SJCRH30 (cell line): ENCODE results near the gene CSNK1E. TPM values are rescaled to one million over a fixed set of nuclear protein-coding genes. Genes with fewer than 3 reads are reported as not detected.

Experiments used
- DNase-seq, 2 experiments: peaks; one replicate each; pipeline ENCODE4 v3.0.0-alpha.2; 2015 to 2020
- H3K27ac ChIP-seq: fragments of 250-450 bp; sonication (Bioruptor Pico); 2 replicates; pipeline ENCODE4 v1.5.1; 2020; ENCODE audit warnings: mild to moderate bottlenecking, moderate library complexity
- H3K27me3 ChIP-seq: fragments of 250-450 bp; sonication (Bioruptor Pico); 2 replicates; pipeline ENCODE4 v1.5.1; 2020; ENCODE audit warnings: mild to moderate bottlenecking, moderate library complexity
- H3K36me3 ChIP-seq: fragments of 250-450 bp; sonication (Bioruptor Pico); 2 replicates; pipeline ENCODE4 v1.5.1; 2020; ENCODE audit warnings: mild to moderate bottlenecking, moderate library complexity
- H3K4me1 ChIP-seq: fragments of 250-450 bp; sonication (Bioruptor Pico); 2 replicates; pipeline ENCODE4 v1.5.1; 2020; ENCODE audit warnings: mild to moderate bottlenecking, moderate library complexity
- H3K4me3 ChIP-seq: fragments of 250-450 bp; sonication (Bioruptor Pico); 2 replicates; pipeline ENCODE4 v1.5.1; 2020; ENCODE audit warnings: mild to moderate bottlenecking, moderate library complexity
- H3K9me3 ChIP-seq: fragments of 250-450 bp; sonication (Bioruptor Pico); replicated peaks from 2 replicates; pipeline ENCODE4 v1.5.1; 2020; ENCODE audit warnings: mild to moderate bottlenecking, moderate library complexity
- total RNA-seq: library from RNA; depleted of rRNA; stranded (reverse); fragments of >200 nt; shearing (Covaris generic); gene quantifications from 2 replicates; pipeline ENCODE4 v1.2.3, GENCODE V29; 2014

CSNK1E gene
- total RNA-seq, 1 experiment from 2014 or later: 143 TPM

DNA sequence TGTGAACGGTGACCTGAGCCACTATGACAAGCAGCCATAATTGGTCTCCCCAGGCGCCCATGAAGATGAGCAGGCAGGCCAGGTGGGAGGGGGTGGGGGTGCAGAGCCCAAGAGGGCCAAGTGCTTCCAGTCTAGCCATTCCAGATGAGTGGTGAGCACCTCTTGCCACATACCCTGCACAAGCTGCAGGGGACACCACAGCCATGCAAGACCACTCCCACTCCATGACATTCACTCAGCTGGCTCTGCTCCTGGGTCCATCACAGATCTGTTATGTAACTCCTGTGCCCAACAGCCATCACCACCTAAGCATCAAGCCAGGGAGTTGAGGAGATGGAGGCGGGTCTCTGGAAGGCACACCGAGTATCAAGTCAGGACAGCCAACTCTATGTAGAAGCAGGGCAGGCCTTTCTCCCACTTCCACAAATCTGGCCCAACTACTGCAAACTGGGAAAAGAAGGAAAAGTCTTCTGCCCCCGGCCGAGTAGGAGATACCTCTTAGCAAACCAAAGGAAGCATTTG, 52.9 kb downstream of the CSNK1E start:
- Histone ChIP-seq H3K27me3 (no peaks in the 10 kb centered on the region), H3K4me3 (no peak overlapping the region), H3K9me3 (no peaks in the 10 kb centered on the region), H3K4me1 (peaks cover 16% of the 10 kb centered on the region), H3K27ac (no peak overlapping the region), H3K36me3 (no peaks in the 10 kb centered on the region)
- no peak for DNase-seq

DNA sequence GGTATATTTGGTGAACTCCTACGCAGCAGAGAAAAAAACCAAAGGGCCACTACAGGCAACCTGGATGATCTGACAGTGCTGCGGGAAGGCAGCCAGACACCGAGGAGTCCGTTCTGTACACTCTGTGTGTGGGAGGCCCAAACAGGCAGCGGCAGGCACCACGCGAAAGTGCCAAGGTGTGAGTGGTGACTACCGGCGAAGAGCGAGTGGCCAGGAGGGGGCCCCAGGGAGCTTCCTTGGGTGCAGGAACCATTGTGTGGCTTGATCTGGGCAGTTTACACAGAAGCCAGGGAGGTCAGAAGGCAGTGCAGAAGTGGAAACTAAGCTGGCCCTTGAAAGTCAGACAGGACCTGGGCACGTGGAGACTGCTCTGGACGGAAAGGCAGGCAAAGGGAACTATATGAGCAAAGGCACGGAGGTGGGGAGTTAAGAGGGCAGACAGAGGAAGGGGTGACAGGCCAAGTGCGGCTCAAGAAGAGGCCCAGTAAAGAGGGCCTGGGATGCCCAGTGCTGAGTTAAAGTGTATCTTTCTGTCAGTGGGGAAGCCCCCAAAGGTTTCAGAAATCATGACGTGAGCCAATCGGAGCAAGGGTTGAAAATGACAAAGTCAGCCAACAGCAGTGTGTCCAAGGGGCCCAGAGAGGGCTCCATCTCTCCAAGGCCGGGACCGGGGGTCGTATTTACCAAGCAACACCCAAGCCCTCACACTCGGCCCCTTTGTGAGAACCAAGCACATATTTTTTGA, 55.0 kb downstream of the CSNK1E start:
- Histone ChIP-seq H3K36me3 (no peaks in the 10 kb centered on the region), H3K27ac (no peak overlapping the region), H3K4me1 (peaks cover 16% of the 10 kb centered on the region)

DNA sequence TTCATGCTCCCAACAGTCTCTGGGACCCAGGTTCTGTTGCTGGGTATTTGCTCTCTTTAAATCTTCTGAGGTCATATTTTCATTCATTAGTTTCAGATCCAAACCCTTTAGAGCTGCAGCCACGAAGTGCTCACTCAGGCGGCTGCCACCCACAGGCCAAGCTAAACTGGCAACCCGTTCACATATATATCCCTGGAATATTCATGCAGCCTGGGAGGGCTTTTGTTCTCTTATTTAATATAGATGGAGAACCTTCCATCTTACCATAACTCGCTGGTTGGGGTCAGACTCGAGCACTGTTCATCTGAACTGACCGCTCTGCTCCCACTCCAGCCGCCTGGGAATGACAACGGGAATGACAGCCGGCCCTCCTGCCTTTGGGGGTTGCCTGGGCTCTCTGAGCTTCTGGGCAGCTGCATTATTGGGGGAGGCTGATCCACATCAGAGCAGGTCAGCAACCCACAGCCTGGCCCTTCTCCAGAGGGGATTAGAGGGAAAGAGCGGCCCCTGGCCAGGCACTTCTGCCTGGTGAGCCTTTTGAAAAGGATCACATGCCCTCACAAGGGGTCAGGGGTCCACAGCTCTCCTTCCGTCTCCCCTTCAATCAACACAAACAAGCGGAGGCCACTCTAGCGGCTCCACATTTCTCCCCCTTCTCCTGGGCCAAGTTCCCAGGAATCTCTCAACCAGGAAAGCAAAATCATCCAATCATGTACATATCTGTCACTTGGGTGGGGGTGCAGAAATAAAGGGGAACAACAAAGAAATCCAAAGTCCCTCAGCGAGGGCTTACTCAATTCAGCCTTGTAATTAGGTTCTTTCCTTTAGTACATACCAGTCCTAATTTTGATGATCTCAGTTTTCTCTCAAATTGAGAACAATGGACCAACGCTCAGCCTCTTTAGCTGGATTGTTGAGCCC, 56.2 kb downstream of the CSNK1E start:
- peak overlapping the region; percentile 15; the same call in 1 of the 2 replicates for H3K4me3 ChIP-seq
- H3K27me3 ChIP-seq: no peaks in the 10 kb centered on the region
- DNase-seq: peak; percentile 78 to 81
- H3K4me1 ChIP-seq: peaks cover 16% of the 10 kb centered on the region
- peak overlapping the region; percentile 51 for H3K27ac ChIP-seq
- no peaks in the 10 kb centered on the region for H3K9me3 ChIP-seq
- H3K36me3 ChIP-seq: no peaks in the 10 kb centered on the region

More for the DNA sequence above, 55.0 kb downstream of the CSNK1E start:
- H3K4me3 ChIP-seq: no peak overlapping the region
- no peaks in the 10 kb centered on the region for H3K27me3 ChIP-seq
- peak in 1 of 2 experiments; percentile 32 for DNase-seq
- H3K9me3 ChIP-seq: no peaks in the 10 kb centered on the region

DNA sequence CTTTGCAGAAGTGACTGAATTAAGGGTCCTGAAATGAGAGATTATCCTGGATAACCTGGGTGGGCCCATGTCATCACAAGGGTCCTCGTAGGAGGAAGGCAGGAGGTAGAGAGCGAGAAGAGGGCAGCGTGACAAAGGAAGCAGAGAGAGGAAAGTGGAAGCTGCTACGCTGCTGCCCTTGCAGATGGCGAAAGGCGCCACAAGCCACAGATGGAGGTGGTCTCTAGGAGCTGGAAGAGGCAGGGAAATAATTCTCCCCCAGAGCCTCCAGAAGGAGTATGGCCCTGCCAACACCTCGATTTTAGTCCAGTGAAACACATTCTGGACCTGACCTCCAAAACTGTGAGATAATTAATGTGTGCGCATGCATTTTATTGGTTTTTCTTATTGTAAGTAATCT, 57.9 kb downstream of the CSNK1E start:
- DNase-seq: no peak
- Histone ChIP-seq H3K27ac (no peak overlapping the region), H3K4me1 (peaks cover 16% of the 10 kb centered on the region), H3K4me3 (no peak overlapping the region), H3K36me3 (no peaks in the 10 kb centered on the region), H3K27me3 (no peaks in the 10 kb centered on the region), H3K9me3 (no peaks in the 10 kb centered on the region)

DNA sequence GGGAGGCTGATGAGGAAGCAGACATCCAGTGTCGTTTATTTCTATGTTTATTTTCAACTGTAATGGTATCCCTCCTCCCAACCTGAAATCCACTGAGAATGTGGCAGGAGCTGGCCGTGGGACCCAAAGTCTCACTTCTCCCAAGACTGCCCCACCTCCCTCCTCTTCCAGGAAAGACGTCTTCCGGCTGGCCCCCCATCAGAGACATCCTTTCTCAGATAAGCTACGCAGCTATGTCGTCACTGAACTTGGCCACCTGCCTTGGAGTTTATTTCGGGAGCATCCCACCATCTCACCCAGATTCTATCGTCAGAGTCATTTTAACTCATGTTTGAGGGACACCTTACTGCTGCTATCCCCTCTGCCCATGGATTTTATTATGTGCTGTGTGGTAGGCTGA, 58.3 kb downstream of the CSNK1E start:
- Histone ChIP-seq H3K27ac (no peak overlapping the region), H3K27me3 (no peaks in the 10 kb centered on the region), H3K4me3 (no peak overlapping the region), H3K36me3 (no peaks in the 10 kb centered on the region), H3K9me3 (no peaks in the 10 kb centered on the region), H3K4me1 (peaks cover 16% of the 10 kb centered on the region)
- no peak for DNase-seq

DNA sequence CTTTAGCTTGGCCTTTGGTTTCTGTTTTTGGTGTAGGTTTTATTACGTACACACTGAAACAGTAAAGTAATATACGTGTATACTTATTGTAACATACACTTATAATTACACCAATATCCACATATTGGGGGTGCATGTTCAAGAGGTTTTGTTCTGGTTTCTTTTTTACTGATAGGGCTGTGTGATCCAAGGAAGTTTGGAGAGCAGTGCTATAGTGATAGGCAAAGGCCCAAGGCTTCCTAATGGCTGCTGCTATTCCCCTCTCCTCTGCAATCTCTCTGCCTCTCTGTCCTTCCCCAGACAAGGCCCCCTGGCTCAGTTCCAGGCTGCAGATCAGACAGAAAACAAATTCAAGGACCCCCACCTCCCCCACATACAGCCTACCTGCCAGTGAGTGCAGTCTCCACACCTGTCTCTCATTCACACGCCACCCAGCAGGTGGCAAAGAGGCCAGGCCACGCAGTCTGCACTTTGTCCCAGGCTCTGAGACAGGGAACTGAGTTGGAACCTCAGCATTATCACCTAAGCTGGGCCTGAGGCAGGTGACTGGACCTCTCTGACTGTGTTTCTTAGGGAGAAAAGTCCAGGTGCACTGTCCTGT, 59.5 kb downstream of the CSNK1E start:
- H3K36me3 ChIP-seq: no peaks in the 10 kb centered on the region
- H3K27ac ChIP-seq: no peak overlapping the region
- H3K27me3 ChIP-seq: no peaks in the 10 kb centered on the region
- H3K4me1 ChIP-seq: peaks cover 16% of the 10 kb centered on the region
- no peak for DNase-seq
- no peaks in the 10 kb centered on the region for H3K9me3 ChIP-seq
- no peak overlapping the region for H3K4me3 ChIP-seq

DNA sequence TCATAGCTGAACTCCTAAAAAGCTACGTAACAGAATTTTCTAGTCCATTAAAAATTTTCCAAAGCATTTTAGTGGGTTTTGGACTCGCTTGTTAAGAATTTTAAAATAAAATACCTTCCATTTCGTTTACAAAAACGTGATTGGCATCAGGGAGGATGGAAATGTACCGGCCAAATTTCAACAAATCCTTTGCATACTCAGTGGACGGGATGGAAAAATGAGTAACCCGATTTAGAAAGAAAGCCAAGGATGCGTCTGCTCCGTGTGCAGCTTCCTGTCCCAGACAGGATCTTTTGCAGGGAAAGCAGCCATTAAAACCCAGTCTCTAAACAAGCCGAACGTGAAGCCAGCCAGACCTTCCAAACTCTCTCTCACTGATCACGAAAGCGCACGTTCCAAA, 60.1 kb downstream of the CSNK1E start:
- Histone ChIP-seq H3K36me3 (no peaks in the 10 kb centered on the region), H3K4me3 (no peak overlapping the region), H3K4me1 (peaks cover 16% of the 10 kb centered on the region), H3K27ac (no peak overlapping the region), H3K9me3 (no peaks in the 10 kb centered on the region), H3K27me3 (no peaks in the 10 kb centered on the region)
- no peak for DNase-seq

DNA sequence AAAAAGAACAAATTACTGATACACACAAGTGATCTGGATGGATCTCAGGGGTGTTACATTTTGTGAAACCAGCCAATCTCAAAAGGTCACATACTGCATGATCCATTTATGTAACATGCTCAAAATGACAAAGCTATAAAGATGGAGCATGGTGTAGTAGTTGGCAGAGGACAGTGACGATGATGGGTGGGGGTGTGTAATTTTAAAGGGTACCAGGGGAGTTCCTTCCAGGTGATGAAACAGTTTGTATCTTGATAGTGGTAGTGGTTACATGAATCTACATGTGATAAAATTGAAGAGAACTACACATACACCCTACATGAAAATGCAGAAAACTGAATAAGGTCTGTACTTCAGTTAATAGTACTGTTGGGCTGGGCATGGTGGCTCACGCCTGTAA, 61.5 kb downstream of the CSNK1E start:
- Histone ChIP-seq H3K27me3 (no peaks in the 10 kb centered on the region), H3K36me3 (no peaks in the 10 kb centered on the region), H3K4me1 (peaks cover 5% of the 10 kb centered on the region), H3K4me3 (no peak overlapping the region), H3K27ac (no peak overlapping the region), H3K9me3 (no peaks in the 10 kb centered on the region)
- DNase-seq: no peak

DNA sequence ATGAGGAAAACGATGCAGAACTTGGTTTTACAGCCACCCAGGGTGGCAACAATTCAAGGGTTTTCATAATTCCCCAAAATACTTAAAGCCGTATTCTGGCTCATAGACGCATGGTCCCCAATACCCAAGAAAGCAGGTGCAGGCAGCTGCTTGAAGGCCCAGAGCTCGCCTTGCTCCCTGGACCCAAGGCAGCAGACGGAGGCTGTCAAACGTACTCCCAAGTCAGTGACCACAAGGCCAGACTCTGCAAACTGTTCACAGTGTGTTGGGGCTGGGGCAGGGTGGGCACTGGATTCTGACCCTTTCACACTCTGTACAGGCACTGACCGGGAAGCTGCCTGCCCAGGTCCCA, 65.9 kb downstream of the CSNK1E start:
- Histone ChIP-seq H3K36me3 (no peaks in the 10 kb centered on the region; the same call in 1 of the 2 replicates), H3K27me3 (no peaks in the 10 kb centered on the region), H3K9me3 (no peaks in the 10 kb centered on the region), H3K27ac (no peak overlapping the region), H3K4me3 (no peak overlapping the region), H3K4me1 (no peaks in the 10 kb centered on the region)
- DNase-seq: no peak

DNA sequence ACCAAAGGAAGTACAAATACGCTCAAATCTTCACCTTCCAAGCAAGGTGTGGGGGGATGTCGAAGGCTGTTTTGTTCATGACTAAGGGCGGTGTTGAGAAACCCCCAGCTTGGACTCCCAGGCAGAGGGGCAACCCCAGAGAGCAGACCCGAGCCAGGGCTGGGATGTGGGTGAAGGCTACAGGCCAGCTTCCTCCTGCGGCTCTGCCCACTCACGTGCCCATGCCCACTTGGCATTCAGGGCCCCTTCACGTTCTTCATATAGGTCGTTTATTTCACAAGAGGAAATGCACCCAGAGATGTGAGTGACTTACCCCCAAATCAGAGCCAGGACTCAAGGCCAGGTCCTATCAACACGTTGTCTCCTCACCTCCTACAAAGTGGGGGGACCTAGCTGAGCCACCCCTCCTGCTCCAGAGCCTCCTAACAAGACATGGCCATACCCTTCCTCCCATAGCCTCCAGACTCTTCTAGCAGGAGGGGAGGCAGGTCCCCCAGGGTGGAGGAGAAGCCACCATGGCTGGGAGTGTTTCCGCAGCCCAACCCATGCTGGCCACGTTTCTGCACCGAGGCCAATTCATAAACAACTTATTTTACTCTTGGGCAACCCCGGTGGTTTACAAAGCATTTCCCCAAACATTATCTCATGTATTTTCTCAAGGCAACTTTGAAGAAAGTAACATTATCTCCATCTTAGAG, 66.4 kb downstream of the CSNK1E start:
- H3K9me3 ChIP-seq: no peaks in the 10 kb centered on the region
- H3K27ac ChIP-seq: no peak overlapping the region

DNA sequence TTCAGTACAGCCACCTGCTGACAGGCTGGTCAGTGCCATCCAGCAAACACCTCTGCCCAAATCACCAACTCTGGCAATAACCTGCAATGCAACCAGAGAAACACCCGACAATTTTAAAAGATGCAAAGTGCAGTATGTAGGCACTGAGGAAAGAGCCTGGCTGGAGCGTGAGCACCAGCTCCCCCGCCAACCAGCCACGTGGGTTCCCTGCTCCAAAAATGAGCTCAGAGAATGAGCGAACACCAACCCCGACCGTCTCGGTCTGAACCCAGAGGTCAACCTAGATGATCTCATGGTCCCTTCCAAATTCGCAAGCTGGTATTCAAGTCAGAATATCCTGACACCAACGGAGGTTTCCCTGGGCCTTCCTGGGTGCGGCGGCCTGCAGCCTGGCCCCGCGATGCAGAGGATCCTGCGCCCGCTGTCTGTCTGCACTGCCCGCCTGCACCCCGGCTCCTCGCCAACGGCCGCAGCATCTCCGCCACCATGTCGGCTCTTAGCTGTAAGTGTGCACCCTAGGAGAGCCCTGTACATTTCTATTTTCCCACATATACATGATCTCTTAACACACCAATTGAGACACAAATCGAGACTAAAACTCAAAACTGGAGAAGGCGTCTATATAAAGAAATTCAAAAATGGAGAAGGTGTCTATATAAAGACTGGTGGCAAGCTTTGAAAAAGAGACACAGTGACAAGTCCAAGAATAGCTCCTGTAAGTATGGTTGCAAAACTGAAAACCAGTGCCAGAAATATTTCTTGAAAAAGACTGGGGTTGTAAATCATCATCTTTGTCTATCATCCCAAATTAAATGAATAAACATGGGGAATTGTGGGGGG, 67.2 kb downstream of the CSNK1E start:
- Histone ChIP-seq H3K9me3 (no peaks in the 10 kb centered on the region), H3K27me3 (no peaks in the 10 kb centered on the region), H3K36me3 (no peaks in the 10 kb centered on the region; the same call in 1 of the 2 replicates), H3K4me1 (no peaks in the 10 kb centered on the region), H3K27ac (no peak overlapping the region), H3K4me3 (no peak overlapping the region)
- DNase-seq: no peak

More for the DNA sequence above, 66.4 kb downstream of the CSNK1E start:
- Histone ChIP-seq H3K4me1 (no peaks in the 10 kb centered on the region), H3K27me3 (no peaks in the 10 kb centered on the region), H3K36me3 (no peaks in the 10 kb centered on the region; the same call in 1 of the 2 replicates), H3K4me3 (no peak overlapping the region)
- no peak for DNase-seq

DNA sequence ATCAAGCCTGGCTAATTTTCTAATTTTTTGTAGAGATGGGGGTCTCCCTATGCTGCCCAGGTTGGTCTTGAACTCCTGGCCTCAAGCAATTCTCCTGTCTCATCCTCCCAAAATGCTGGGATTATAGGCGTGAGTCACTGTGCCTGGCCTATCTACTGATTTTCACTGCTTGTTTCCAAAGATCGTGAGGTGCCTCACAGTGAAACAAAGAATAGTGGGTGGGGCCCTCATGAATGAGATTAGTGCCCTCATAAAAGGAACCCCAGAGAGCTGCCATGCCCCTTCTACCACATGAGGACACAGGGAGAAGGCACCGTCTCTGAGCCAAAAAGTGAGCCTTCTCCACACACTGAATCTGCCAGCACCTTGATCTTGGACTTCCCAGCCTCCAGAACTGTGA, 67.9 kb downstream of the CSNK1E start:
- Histone ChIP-seq H3K36me3 (no peaks in the 10 kb centered on the region; the same call in 1 of the 2 replicates), H3K27me3 (no peaks in the 10 kb centered on the region), H3K4me3 (no peak overlapping the region)

DNA sequence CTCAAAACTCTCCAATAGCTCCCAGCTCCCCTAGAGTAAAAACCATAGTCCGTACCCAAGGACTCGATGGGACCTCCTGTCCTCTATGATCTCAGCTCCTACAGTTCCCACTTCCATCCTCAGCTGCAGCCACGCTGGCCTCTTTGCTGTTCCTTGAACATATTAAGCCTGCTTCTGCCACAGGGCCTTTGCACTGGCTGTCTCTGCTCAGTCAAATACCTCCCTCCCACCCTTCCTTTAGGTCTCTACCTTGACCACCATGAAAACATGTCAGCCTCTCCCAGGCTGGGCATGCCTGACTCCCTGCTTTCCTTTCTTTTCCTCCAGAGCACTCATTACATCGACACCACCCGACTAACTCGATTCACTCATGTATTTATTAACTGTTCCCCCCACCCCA, 69.0 kb downstream of the CSNK1E start:
- H3K36me3 ChIP-seq: no peaks in the 10 kb centered on the region; the same call in 1 of the 2 replicates
- no peaks in the 10 kb centered on the region for H3K27me3 ChIP-seq
- no peak overlapping the region for H3K27ac ChIP-seq
- H3K9me3 ChIP-seq: no peaks in the 10 kb centered on the region
- H3K4me3 ChIP-seq: no peak overlapping the region
- H3K4me1 ChIP-seq: peaks cover 8% of the 10 kb centered on the region
- no peak for DNase-seq

More for the DNA sequence above, 67.9 kb downstream of the CSNK1E start:
- Histone ChIP-seq H3K9me3 (no peaks in the 10 kb centered on the region), H3K4me1 (no peaks in the 10 kb centered on the region), H3K27ac (no peak overlapping the region)
- DNase-seq: no peak
